Activated CD8-positive, alpha-beta T cell treated with anti-CD3 and anti-CD28 coated beads, Interleukin-2, amount 10 ng/mL, durations not matched to agents 7 days and 5 days (primary cell): ENCODE results near the gene EDEM1. TPM values are rescaled to one million over a fixed set of nuclear protein-coding genes. Genes with fewer than 3 reads are reported as not detected.

Experiments
- ATAC-seq: fragments of 150-1000 bp; cut with Tn5 transposase; one replicate; pipeline ENCODE4 v1.10.0; 2021; ENCODE audit warnings: moderate library complexity
- CTCF ChIA-PET: fragments of 350-600 bp; sonication (Branson Sonifier 250); formaldehyde crosslinking; loops from one replicate; lab custom pipeline; 2021; ENCODE audit warnings: antibody characterized with exemption; lab: Charles Lee
- POLR2A ChIA-PET: fragments of 350-600 bp; sonication (Branson Sonifier 250); formaldehyde crosslinking; loops from one replicate; lab custom pipeline; 2021; ENCODE audit warnings: antibody characterized with exemption; lab: Charles Lee
- DNase-seq: peaks from one replicate; pipeline ENCODE4 v3.0.0-alpha.2; 2020
- H3K27ac Mint-ChIP-seq: one replicate; pipeline ENCODE4 v1.8.0; 2021; ENCODE audit warnings: mild to moderate bottlenecking, mixed read lengths
- H3K27me3 Mint-ChIP-seq: one replicate; pipeline ENCODE4 v1.8.0; 2021; ENCODE audit warnings: low read depth, mixed read lengths
- H3K36me3 Mint-ChIP-seq: one replicate; pipeline ENCODE4 v1.8.0; 2021; ENCODE audit warnings: low read depth, mixed read lengths
- H3K4me1 Mint-ChIP-seq: one replicate; pipeline ENCODE4 v1.8.0; 2021; ENCODE audit warnings: low read depth, mixed read lengths
- H3K4me3 Mint-ChIP-seq: one replicate; pipeline ENCODE4 v1.8.0; 2021; ENCODE audit warnings: mild to moderate bottlenecking, mixed read lengths
- H3K9me3 Mint-ChIP-seq: one replicate; pipeline ENCODE4 v1.8.0; 2022; ENCODE audit warnings: mixed read lengths; ENCODE audit not compliant: insufficient read depth
- total RNA-seq, 2 experiments: library from RNA; stranded (reverse); gene quantifications; one replicate each; pipeline ENCODE4 v1.2.3, GENCODE V29; 2021

The EDEM1 gene
- total RNA-seq, 2 experiments from 2014 or later: 81.7 to 84.3 TPM

- POLR2A ChIA-PET: no interaction called here
These were observed 14.0 kb downstream of the EDEM1 start for GRCh38 chr3:5201536-5201935.

GRCh38 chr3:5202222-5202621 is 14.7 kb downstream of the EDEM1 start:
- Mint-ChIP-seq H3K36me3 (peaks cover 83% of the 10 kb centered on the region), H3K9me3 (no peaks in the 10 kb centered on the region), H3K4me1 (peaks cover 30% of the 10 kb centered on the region), H3K27ac (no peak overlapping the region), H3K4me3 (no peak overlapping the region), H3K27me3 (no peaks in the 10 kb centered on the region)
- DNase-seq (no peak), ATAC-seq (no peak)
- ChIA-PET CTCF (interaction anchor here (1.1 kb wide), 1 partner anchor 10 kb away, joined by 4 read pairs; no protein-coding TSS in a partner anchor), POLR2A (interaction anchor here (0.6 kb wide), 1 partner anchor 8 kb away, joined by 3 read pairs; no protein-coding TSS in a partner anchor)

More at GRCh38 chr3:5201536-5201935, 14.0 kb downstream of the EDEM1 start:
- no peaks in the 10 kb centered on the region for H3K27me3 Mint-ChIP-seq
- no peak for DNase-seq
- ATAC-seq: no peak
- CTCF ChIA-PET: interaction anchor here (1.1 to 1.3 kb wide), 2 partner anchors 9 to 65 kb away, joined by 3 to 4 read pairs; no protein-coding TSS in a partner anchor
- H3K9me3 Mint-ChIP-seq: no peaks in the 10 kb centered on the region
- no peak overlapping the region for H3K27ac Mint-ChIP-seq
- H3K4me1 Mint-ChIP-seq: peaks cover 37% of the 10 kb centered on the region
- no peak overlapping the region for H3K4me3 Mint-ChIP-seq
- peaks cover 84% of the 10 kb centered on the region for H3K36me3 Mint-ChIP-seq

- ChIA-PET POLR2A (no interaction called here), CTCF (interaction anchor here (1.5 kb wide), 1 partner anchor 82 kb away, joined by 3 read pairs; no protein-coding TSS in a partner anchor)
- no peak for DNase-seq
- H3K4me3 Mint-ChIP-seq: no peak overlapping the region
- H3K27me3 Mint-ChIP-seq: no peaks in the 10 kb centered on the region
- peaks cover 86% of the 10 kb centered on the region for H3K36me3 Mint-ChIP-seq
- H3K9me3 Mint-ChIP-seq: no peaks in the 10 kb centered on the region
- H3K27ac Mint-ChIP-seq: no peak overlapping the region
- peaks cover under 1% of the 10 kb centered on the region for H3K4me1 Mint-ChIP-seq
- no peak for ATAC-seq
These were observed 17.8 kb downstream of the EDEM1 start for GRCh38 chr3:5205165-5205941.

- ChIA-PET POLR2A (no interaction called here), CTCF (no interaction called here)
- H3K27me3 Mint-ChIP-seq: no peaks in the 10 kb centered on the region
- no peak overlapping the region for H3K27ac Mint-ChIP-seq
- H3K36me3 Mint-ChIP-seq: peaks cover 93% of the 10 kb centered on the region
- no peak for ATAC-seq
- no peaks in the 10 kb centered on the region for H3K4me1 Mint-ChIP-seq
- DNase-seq: no peak
- no peaks in the 10 kb centered on the region for H3K9me3 Mint-ChIP-seq
- H3K4me3 Mint-ChIP-seq: no peak overlapping the region
These were observed 23.4 kb downstream of the EDEM1 start for GRCh38 chr3:5210926-5211325.

- no peaks in the 10 kb centered on the region for H3K9me3 Mint-ChIP-seq
- H3K36me3 Mint-ChIP-seq: peaks cover 90% of the 10 kb centered on the region
- no peak for ATAC-seq
- ChIA-PET POLR2A (no interaction called here), CTCF (no interaction called here)
- no peak overlapping the region for H3K27ac Mint-ChIP-seq
- H3K27me3 Mint-ChIP-seq: no peaks in the 10 kb centered on the region
- H3K4me1 Mint-ChIP-seq: peaks cover 4% of the 10 kb centered on the region
- H3K4me3 Mint-ChIP-seq: no peak overlapping the region
- no peak for DNase-seq
These were observed 25.4 kb downstream of the EDEM1 start for GRCh38 chr3:5212628-5213573.

- H3K4me3 Mint-ChIP-seq: no peak overlapping the region
- peak overlapping the region; percentile 54 for H3K27ac Mint-ChIP-seq
- ChIA-PET POLR2A (no interaction called here), CTCF (no interaction called here)
- ATAC-seq: no peak
- no peaks in the 10 kb centered on the region for H3K27me3 Mint-ChIP-seq
- H3K36me3 Mint-ChIP-seq: peaks cover 90% of the 10 kb centered on the region
- no peaks in the 10 kb centered on the region for H3K9me3 Mint-ChIP-seq
- H3K4me1 Mint-ChIP-seq: peaks cover 4% of the 10 kb centered on the region
- no peak for DNase-seq
These were observed 26.1 kb downstream of the EDEM1 start for GRCh38 chr3:5213574-5213966.

GRCh38 chr3:5214352-5214751 is 26.8 kb downstream of the EDEM1 start:
- peaks cover 4% of the 10 kb centered on the region for H3K4me1 Mint-ChIP-seq
- H3K9me3 Mint-ChIP-seq: no peaks in the 10 kb centered on the region
- H3K27ac Mint-ChIP-seq: peak overlapping the region; percentile 53
- no peaks in the 10 kb centered on the region for H3K27me3 Mint-ChIP-seq
- no peak for ATAC-seq
- DNase-seq: no peak
- no peak overlapping the region for H3K4me3 Mint-ChIP-seq
- ChIA-PET POLR2A (interaction anchor here (0.6 kb wide), 1 partner anchor 241 kb away, joined by 3 read pairs; no protein-coding TSS in a partner anchor), CTCF (no interaction called here)
- peaks cover 84% of the 10 kb centered on the region for H3K36me3 Mint-ChIP-seq

GRCh38 chr3:5217824-5218595 is 30.5 kb downstream of the EDEM1 start:
- DNase-seq (no peak), ATAC-seq (no peak)
- no peaks in the 10 kb centered on the region for H3K27me3 Mint-ChIP-seq
- H3K27ac Mint-ChIP-seq: peak overlapping the region; percentile 53
- H3K36me3 Mint-ChIP-seq: peaks cover 55% of the 10 kb centered on the region
- H3K9me3 Mint-ChIP-seq: no peaks in the 10 kb centered on the region
- ChIA-PET CTCF (no interaction called here), POLR2A (no interaction called here)
- H3K4me1 Mint-ChIP-seq: peaks cover 4% of the 10 kb centered on the region
- no peak overlapping the region for H3K4me3 Mint-ChIP-seq

GRCh38 chr3:5218815-5219214 is 31.3 kb downstream of the EDEM1 start:
- Mint-ChIP-seq H3K36me3 (peaks cover 47% of the 10 kb centered on the region), H3K4me1 (peaks cover 4% of the 10 kb centered on the region), H3K4me3 (no peak overlapping the region), H3K27ac (no peak overlapping the region), H3K27me3 (no peaks in the 10 kb centered on the region), H3K9me3 (no peaks in the 10 kb centered on the region)
- no peak for DNase-seq
- POLR2A ChIA-PET: no interaction called here
- ATAC-seq: no peak
- CTCF ChIA-PET: no interaction called here

- CTCF ChIA-PET: no interaction called here
- Mint-ChIP-seq H3K27ac (no peak overlapping the region), H3K9me3 (no peaks in the 10 kb centered on the region), H3K4me3 (no peak overlapping the region), H3K36me3 (peaks cover 43% of the 10 kb centered on the region), H3K27me3 (no peaks in the 10 kb centered on the region), H3K4me1 (peaks cover 4% of the 10 kb centered on the region)
- DNase-seq (no peak), ATAC-seq (no peak)
- POLR2A ChIA-PET: no interaction called here
These were observed 31.7 kb downstream of the EDEM1 start for GRCh38 chr3:5219216-5219615.

GRCh38 chr3:5220193-5220592 is 32.7 kb downstream of the EDEM1 start:
- Mint-ChIP-seq H3K27ac (peak overlapping the region; percentile 0), H3K9me3 (no peaks in the 10 kb centered on the region), H3K4me1 (peaks cover 4% of the 10 kb centered on the region), H3K36me3 (peaks cover 34% of the 10 kb centered on the region), H3K4me3 (no peak overlapping the region), H3K27me3 (no peaks in the 10 kb centered on the region)
- CTCF ChIA-PET: no interaction called here
- no peak for DNase-seq
- POLR2A ChIA-PET: no interaction called here
- no peak for ATAC-seq
